Right atrium auricular region (tissue), 2 donors: ENCODE results near the gene PFAS. TPM values are rescaled to one million over a fixed set of nuclear protein-coding genes. Genes with fewer than 3 reads are reported as not detected.
A peak's percentile ranks its signal among the peaks of the same experiment; 100 is the strongest.

ENCODE experiments used
- DNase-seq: peaks from one replicate; pipeline ENCODE4 v3.0.0-alpha.2; 2019; ENCODE audit warnings: low spot score
- H3K27ac ChIP-seq, 2 donors: fragments of 200-600 bp; sonication (generic); 1 replicate in 1 of 2; 2 replicates in 1 of 2; pipeline ENCODE4 v1.5.1; 2016 to 2019
- H3K27me3 ChIP-seq, 2 donors: fragments of 200-600 bp; sonication (generic); one replicate each; pipeline versions ENCODE4 v1.5.1 to v1.6.0; 2017 to 2019
- H3K36me3 ChIP-seq: fragments of 200-600 bp; sonication (generic); one replicate; pipeline ENCODE4 v1.5.1; 2016
- H3K4me1 ChIP-seq, 2 donors: fragments of 200-600 bp; sonication (generic); one replicate each; pipeline versions ENCODE4 v1.5.1 to v1.6.0; 2017 to 2019
- H3K4me3 ChIP-seq, 2 donors: fragments of 200-600 bp; sonication (generic); 1 replicate in 1 of 2; 2 replicates in 1 of 2; pipeline ENCODE4 v1.5.1; 2017 to 2019; ENCODE audit warnings: mild to moderate bottlenecking in 1 of 2, moderate library complexity in 1 of 2
- H3K9me3 ChIP-seq, 2 donors: fragments of 200-600 bp; sonication (generic); one replicate each; pipeline ENCODE4 v1.5.1; 2019
- CTCF ChIP-seq, 2 donors: fragments of 200-600 bp; sonication (generic); IDR thresholded peaks; one replicate each; pipeline ENCODE4 v1.5.1; 2019; ENCODE audit warnings: antibody characterized with exemption in 2 of 2
- total RNA-seq, 2 donors: library from RNA; depleted of rRNA; stranded (reverse); fragments of >200 nt; gene quantifications; one replicate each; pipeline ENCODE4 v1.1.0, GENCODE V29; 2016

PFAS gene
- total RNA-seq, 2 donors from 2014 or later = 4.4 to 5.3 TPM

GRCh38 chr17:8312251-8312650 is 63.2 kb downstream of the PFAS start:
- H3K9me3 ChIP-seq = no peaks in the 10 kb centered on the region
- H3K27ac ChIP-seq = no peak overlapping the region
- TF ChIP-seq CTCF (IDR thresholded peaks at IDR 0.05) = no peak
- H3K27me3 ChIP-seq = peaks cover 0 to 5% of the 10 kb centered on the region in 2 donors
- H3K36me3 ChIP-seq = no peaks in the 10 kb centered on the region
- no peak for DNase-seq
- peak overlapping the region; percentile 33 to 38 for H3K4me3 ChIP-seq
- peaks cover 0 to 19% of the 10 kb centered on the region in 2 donors for H3K4me1 ChIP-seq

- Histone ChIP-seq H3K4me1 (peaks cover 0 to 19% of the 10 kb centered on the region in 2 donors), H3K36me3 (no peaks in the 10 kb centered on the region), H3K27me3 (peaks cover 0 to 5% of the 10 kb centered on the region in 2 donors), H3K27ac (no peak overlapping the region), H3K4me3 (no peak overlapping the region), H3K9me3 (no peaks in the 10 kb centered on the region)
- DNase-seq = no peak
- TF ChIP-seq CTCF (IDR thresholded peaks at IDR 0.05) = no peak
These were observed 63.9 kb downstream of the PFAS start for GRCh38 chr17:8312726-8313600.

GRCh38 chr17:8314797-8315763 is 66.0 kb downstream of the PFAS start:
- H3K9me3 ChIP-seq = no peaks in the 10 kb centered on the region
- no peaks in the 10 kb centered on the region for H3K36me3 ChIP-seq
- H3K4me3 ChIP-seq = peak overlapping the region in 1 of 2 donors; percentile 28
- no peak for TF ChIP-seq CTCF (IDR thresholded peaks at IDR 0.05)
- H3K27me3 ChIP-seq = peaks cover 0 to 5% of the 10 kb centered on the region in 2 donors
- DNase-seq = no peak
- peaks cover 0 to 19% of the 10 kb centered on the region in 2 donors for H3K4me1 ChIP-seq
- no peak overlapping the region for H3K27ac ChIP-seq

- Histone ChIP-seq H3K27me3 (peaks cover 0 to 5% of the 10 kb centered on the region in 2 donors), H3K27ac (no peak overlapping the region), H3K36me3 (no peaks in the 10 kb centered on the region), H3K4me1 (peaks cover 0 to 19% of the 10 kb centered on the region in 2 donors), H3K9me3 (no peaks in the 10 kb centered on the region), H3K4me3 (peak overlapping the region in 1 of 2 donors; percentile 28)
- TF ChIP-seq CTCF (IDR thresholded peaks at IDR 0.05) = no peak
- no peak for DNase-seq
These were observed 66.7 kb downstream of the PFAS start for GRCh38 chr17:8315764-8316217.

- Histone ChIP-seq H3K27me3 (no peaks in the 10 kb centered on the region), H3K27ac (no peak overlapping the region), H3K9me3 (no peaks in the 10 kb centered on the region), H3K36me3 (no peaks in the 10 kb centered on the region), H3K4me1 (peaks cover 0 to 16% of the 10 kb centered on the region in 2 donors), H3K4me3 (no peak overlapping the region)
- no peak for TF ChIP-seq CTCF (IDR thresholded peaks at IDR 0.05)
- no peak for DNase-seq
These were observed 69.2 kb downstream of the PFAS start for GRCh38 chr17:8318010-8318935.
